Peyer's patch (tissue), 4 donors: Measurements from ENCODE around the gene PRRG2. TPM values are rescaled to one million over a fixed set of nuclear protein-coding genes. Genes with fewer than 3 reads are reported as not detected.
"Not testable (repeated sequence)": the region's sequence is repeated elsewhere in the genome, so short reads cannot be mapped to it uniquely, and the experiment has no call there.

Experiments used
- DNase-seq, 3 donors: peaks; one replicate each; pipeline ENCODE4 v3.0.0-alpha.2; 2017 to 2019
- H3K27ac ChIP-seq, 4 donors: fragments of 200-600 bp; sonication (generic); one replicate each; pipeline ENCODE4 v1.5.1; 2016 to 2019
- H3K27me3 ChIP-seq, 2 donors: fragments of 200-600 bp; sonication (generic); one replicate each; pipeline ENCODE4 v1.5.1; 2019
- H3K36me3 ChIP-seq, 3 donors: fragments of 200-600 bp; sonication (generic); one replicate each; pipeline ENCODE4 v1.5.1; 2016 to 2019
- H3K4me1 ChIP-seq, 4 donors: fragments of 200-600 bp; sonication (generic); one replicate each; pipeline ENCODE4 v1.5.1; 2016 to 2019
- H3K4me3 ChIP-seq, 4 donors: fragments of 200-600 bp; sonication (generic); 1 replicate in 3 of 4; 2 replicates in 1 of 4; pipeline ENCODE4 v1.5.1; 2016 to 2019; ENCODE audit warnings: mild to moderate bottlenecking in 1 of 4
- H3K9me3 ChIP-seq, 4 donors: fragments of 200-600 bp; sonication (generic); one replicate each; pipeline ENCODE4 v1.5.1; 2016 to 2019; ENCODE audit warnings: mild to moderate bottlenecking in 1 of 4
- POLR2A ChIP-seq, 2 donors: fragments of 450-650 bp; IDR thresholded peaks; one replicate each; pipeline ENCODE4 v1.5.1; 2017; ENCODE audit warnings: antibody characterized with exemption in 2 of 2, mild to moderate bottlenecking in 2 of 2, moderate library complexity in 2 of 2
- total RNA-seq, 4 donors: library from RNA; depleted of rRNA; stranded (reverse); fragments of >200 nt; gene quantifications; one replicate each; pipeline ENCODE4 v1.1.0, GENCODE V29; 2016
- TF ChIP-seq, protein P1 (sequence below), 6 experiments: fragments of 450-650 bp in 4 of 6; fragments of 200-600 bp in 2 of 6; sonication (generic) in 1 of 6; IDR thresholded peaks; one replicate each; pipeline ENCODE4 v1.5.1; 2017 to 2019; ENCODE audit warnings: antibody characterized with exemption in 6 of 6, mild to moderate bottlenecking in 3 of 6, moderate library complexity in 1 of 6

The PRRG2 gene
- total RNA-seq, 4 donors from 2014 or later: 1.7 to 20.8 (median 13.1) TPM

DNA sequence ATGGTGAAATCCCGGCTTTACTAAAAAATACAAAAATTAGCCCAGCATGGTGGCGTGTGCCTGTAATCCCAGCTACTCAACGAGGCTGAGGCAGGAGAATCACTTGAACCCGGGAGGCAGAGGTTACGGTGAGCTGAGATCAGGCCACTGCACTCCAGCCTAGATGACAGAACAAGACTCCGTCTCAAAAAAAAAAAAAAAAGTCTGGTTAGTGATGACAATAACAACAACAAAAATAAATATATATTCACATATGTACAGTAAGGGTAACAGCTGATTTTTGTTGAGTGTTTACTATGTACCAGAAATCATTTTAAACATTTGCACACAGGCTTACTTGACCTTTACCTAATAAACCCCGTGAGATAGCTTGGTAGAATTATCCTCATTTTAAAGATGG is 35.8 kb downstream of the PRRG2 start:
- no peak overlapping the region for H3K27ac ChIP-seq
- H3K36me3 ChIP-seq: peaks cover 0 to 76% (median 0%) of the 10 kb centered on the region in 3 donors
- H3K4me1 ChIP-seq: no peaks in the 10 kb centered on the region
- no peaks in the 10 kb centered on the region for H3K27me3 ChIP-seq
- DNase-seq: no peak
- H3K4me3 ChIP-seq: no peak overlapping the region
- TF ChIP-seq, protein P1, sequence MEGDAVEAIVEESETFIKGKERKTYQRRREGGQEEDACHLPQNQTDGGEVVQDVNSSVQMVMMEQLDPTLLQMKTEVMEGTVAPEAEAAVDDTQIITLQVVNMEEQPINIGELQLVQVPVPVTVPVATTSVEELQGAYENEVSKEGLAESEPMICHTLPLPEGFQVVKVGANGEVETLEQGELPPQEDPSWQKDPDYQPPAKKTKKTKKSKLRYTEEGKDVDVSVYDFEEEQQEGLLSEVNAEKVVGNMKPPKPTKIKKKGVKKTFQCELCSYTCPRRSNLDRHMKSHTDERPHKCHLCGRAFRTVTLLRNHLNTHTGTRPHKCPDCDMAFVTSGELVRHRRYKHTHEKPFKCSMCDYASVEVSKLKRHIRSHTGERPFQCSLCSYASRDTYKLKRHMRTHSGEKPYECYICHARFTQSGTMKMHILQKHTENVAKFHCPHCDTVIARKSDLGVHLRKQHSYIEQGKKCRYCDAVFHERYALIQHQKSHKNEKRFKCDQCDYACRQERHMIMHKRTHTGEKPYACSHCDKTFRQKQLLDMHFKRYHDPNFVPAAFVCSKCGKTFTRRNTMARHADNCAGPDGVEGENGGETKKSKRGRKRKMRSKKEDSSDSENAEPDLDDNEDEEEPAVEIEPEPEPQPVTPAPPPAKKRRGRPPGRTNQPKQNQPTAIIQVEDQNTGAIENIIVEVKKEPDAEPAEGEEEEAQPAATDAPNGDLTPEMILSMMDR (IDR thresholded peaks at IDR 0.05): no peak
- TF ChIP-seq POLR2A (IDR thresholded peaks at IDR 0.05): no peak
- H3K9me3 ChIP-seq: no peaks in the 10 kb centered on the region

DNA sequence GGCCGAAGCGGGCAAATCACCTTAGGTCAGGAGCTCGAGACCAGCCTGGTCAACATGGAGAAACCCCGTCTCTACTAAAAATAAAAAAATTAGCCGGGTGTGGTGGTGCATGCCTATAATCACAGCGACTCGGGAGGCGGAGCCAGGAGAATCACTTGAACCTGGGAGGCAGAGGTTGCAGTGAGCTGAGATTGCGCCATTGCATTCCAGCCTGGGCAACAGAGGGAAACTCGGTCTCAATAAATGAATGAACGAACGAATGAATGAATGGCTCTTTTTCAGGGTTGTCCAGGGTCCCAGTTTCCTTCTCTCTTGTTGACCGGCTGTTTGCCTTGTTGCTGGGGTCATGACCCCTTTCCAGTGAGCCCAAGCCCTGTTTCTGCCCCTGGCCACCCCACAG is 36.7 kb downstream of the PRRG2 start:
- H3K27me3 ChIP-seq, DNase-seq, H3K4me1 ChIP-seq, H3K4me3 ChIP-seq, H3K27ac ChIP-seq, H3K9me3 ChIP-seq: not testable (repeated sequence)
- H3K36me3 ChIP-seq: peaks cover 0 to 80% (median 0%) of the 10 kb centered on the region in 3 donors

- no peaks in the 10 kb centered on the region for H3K4me1 ChIP-seq
- H3K36me3 ChIP-seq: peaks cover 0 to 43% (median 0%) of the 10 kb centered on the region in 3 donors
- no peaks in the 10 kb centered on the region for H3K9me3 ChIP-seq
- H3K4me3 ChIP-seq: no peak overlapping the region
- DNase-seq: no peak
- no peak overlapping the region for H3K27ac ChIP-seq
- H3K27me3 ChIP-seq: no peaks in the 10 kb centered on the region
- no peak for TF ChIP-seq POLR2A (IDR thresholded peaks at IDR 0.05)
- TF ChIP-seq, protein P1 (IDR thresholded peaks at IDR 0.05): no peak
Measured at GRCh38 chr19:49624967-49625910, 44.1 kb downstream of the PRRG2 start.

GRCh38 chr19:49626226-49626625 is 45.1 kb downstream of the PRRG2 start:
- Histone ChIP-seq H3K4me3 (no peak overlapping the region), H3K4me1 (peaks cover 0 to 6% (median 0%) of the 10 kb centered on the region in 4 donors), H3K9me3 (no peaks in the 10 kb centered on the region), H3K27ac (no peak overlapping the region), H3K36me3 (peaks cover 0 to 33% (median 0%) of the 10 kb centered on the region in 3 donors), H3K27me3 (no peaks in the 10 kb centered on the region)
- no peak for DNase-seq
- TF ChIP-seq, protein P1 (IDR thresholded peaks at IDR 0.05): no peak
- TF ChIP-seq POLR2A (IDR thresholded peaks at IDR 0.05): no peak

GRCh38 chr19:49629659-49630058 is 48.5 kb downstream of the PRRG2 start:
- peaks cover 0 to 6% (median 0%) of the 10 kb centered on the region in 4 donors for H3K4me1 ChIP-seq
- H3K9me3 ChIP-seq: no peaks in the 10 kb centered on the region
- H3K27ac ChIP-seq: no peak overlapping the region
- H3K27me3 ChIP-seq: no peaks in the 10 kb centered on the region
- H3K36me3 ChIP-seq: peaks cover 0 to 19% (median 0%) of the 10 kb centered on the region in 3 donors
- no peak overlapping the region for H3K4me3 ChIP-seq
- DNase-seq: no peak
- no peak for TF ChIP-seq POLR2A (IDR thresholded peaks at IDR 0.05)
- TF ChIP-seq, protein P1 (IDR thresholded peaks at IDR 0.05): no peak

GRCh38 chr19:49631014-49631588 is 50.0 kb downstream of the PRRG2 start:
- Histone ChIP-seq H3K36me3 (peaks cover 0 to 7% (median 0%) of the 10 kb centered on the region in 3 donors), H3K4me3 (no peak overlapping the region), H3K9me3 (no peaks in the 10 kb centered on the region), H3K27me3 (no peaks in the 10 kb centered on the region), H3K27ac (no peak overlapping the region), H3K4me1 (peaks cover 0 to 6% (median 0%) of the 10 kb centered on the region in 4 donors)
- no peak for DNase-seq
- TF ChIP-seq POLR2A (IDR thresholded peaks at IDR 0.05): no peak
- TF ChIP-seq, protein P1 (IDR thresholded peaks at IDR 0.05): no peak
